Activated CD8-positive, alpha-beta memory T cell treated with anti-CD3 and anti-CD28 coated beads, Interleukin-2, amount 50 U/mL, for 48 hours (primary cell): ENCODE data around the gene CAPZA1.

Experiments
- DNase-seq: peaks from one replicate; pipeline ENCODE4 v3.0.0-alpha.2; 2020

The CAPZA1 gene

DNA sequence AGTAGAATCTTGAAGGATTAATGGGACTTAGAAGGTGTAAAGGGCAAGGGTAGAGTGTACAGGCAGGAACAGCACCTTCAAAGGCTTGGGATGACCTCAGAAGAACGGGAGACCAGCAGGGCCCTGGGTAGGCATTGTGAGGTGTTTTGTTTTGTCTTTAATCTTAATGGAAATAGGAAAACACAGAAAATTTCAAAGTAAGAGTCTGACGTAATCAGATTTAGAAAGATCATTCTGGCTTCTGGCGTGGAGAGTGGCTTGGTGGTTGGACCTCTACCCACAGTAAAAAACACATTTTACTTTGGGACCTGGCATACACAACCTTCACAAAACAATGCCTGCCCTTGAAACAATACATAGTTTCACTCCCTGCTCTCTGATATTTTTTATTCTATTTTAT, 59.0 kb downstream of the CAPZA1 start:
- DNase-seq: no peak

DNA sequence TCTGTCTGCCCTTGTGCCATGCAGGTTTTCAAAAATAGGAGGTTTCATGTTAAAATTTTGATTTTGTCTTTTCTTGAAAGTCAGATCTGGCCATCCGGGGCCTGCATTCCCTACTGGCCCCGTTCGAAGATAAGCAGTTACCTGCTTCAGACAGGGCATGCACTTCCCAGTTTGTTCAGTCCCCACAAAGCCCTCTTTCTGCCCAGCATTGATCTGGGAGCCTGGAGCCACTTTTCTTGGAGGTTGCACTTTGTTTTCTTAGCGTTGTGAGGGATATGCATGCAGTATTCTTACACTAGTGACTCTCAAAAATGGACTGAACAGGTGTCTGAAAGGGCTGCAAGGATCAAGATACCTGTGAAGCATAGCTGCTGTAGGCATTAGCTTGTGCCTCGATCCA, 66.3 kb downstream of the CAPZA1 start:
- DNase-seq: no peak

DNA sequence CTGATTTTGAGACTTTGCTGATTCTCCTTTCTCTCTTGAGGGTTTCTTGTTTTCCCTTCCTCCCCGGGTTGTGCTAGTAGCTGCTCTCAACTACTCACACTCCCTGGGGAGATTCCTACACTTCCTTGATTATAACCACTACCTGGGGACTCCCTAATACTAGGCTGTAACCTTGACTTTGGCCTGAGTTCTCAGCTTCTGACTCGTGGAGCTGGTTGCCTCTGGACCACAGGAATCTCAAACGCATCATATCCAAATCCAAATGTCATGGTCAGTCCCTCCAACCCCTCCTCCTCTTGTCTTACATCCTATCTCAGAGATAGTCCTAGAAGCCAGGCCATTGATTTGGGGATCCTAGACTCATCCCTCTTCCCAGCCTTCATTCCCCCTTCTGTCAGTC, 66.8 kb downstream of the CAPZA1 start:
- no peak for DNase-seq

DNA sequence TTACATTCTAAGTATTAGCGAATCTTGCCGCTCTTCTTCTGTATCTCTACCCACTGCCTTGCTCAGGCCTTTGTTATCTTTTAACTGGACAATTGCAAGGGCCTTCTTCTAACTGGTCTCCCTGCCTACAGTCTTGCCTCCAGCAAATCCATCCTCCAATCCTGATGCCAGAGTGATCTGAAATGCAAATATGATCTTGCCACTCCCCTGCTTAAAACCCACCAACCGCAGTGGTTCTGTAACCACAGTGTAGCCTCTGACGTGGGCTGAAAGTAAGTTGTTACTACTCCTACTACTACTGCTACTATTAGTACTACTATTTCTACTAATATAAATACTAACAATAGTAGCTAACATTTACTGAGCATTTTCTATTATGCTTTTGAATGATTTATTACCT, 67.2 kb downstream of the CAPZA1 start:
- DNase-seq: no peak

DNA sequence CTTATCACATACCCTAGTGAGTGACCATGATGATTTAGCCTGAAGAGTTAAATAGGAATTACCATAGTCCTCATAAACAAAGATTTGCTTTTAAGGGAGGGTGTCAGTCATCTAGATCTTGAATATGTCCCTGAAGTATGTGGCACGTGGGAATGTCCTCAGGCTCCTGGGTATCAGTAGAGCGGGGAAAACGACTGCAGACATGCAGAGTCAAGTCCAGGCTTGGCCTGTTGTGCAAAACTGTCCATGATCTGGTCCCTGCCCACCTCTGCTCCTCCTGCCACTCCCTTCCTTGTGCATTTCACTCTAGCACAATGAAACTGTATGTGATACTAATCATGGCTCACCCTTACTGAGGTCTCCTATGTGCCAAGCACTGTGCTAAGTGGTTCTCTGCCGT, 67.7 kb downstream of the CAPZA1 start:
- no peak for DNase-seq

DNA sequence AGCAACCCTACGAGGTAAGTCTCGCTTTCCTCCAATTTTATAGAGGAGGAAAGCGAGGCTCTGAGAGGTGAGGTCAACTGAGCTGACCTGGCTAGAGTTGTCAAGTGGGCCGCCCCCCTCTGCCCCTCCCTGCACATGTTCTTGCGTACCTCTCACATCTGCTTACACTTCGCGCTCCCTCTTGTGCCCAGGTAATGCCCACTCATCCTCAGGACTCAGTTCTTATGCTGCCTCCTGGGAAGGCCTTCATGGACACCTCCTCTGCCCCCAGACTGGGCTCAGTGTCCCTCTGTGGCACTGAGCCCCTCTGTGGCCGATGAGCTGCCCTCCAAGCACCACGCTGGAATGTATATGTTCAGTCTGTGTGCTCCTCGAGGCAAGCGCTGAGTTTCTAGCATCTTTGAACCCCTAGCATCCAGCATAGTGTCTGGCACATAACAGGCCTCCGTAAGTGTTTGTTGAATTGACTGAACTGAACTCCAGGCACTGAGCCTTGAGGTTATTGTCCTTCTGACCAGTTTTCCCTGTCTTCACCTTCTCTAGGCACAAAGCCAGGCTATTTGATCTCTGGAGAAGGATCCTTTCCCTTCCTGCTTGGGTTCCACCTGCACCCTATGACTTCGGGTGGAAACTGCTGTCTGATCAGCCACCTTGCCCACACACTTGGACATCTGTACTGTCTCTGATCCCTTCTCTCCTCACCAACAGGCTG, 68.3 kb downstream of the CAPZA1 start:
- no peak for DNase-seq

DNA sequence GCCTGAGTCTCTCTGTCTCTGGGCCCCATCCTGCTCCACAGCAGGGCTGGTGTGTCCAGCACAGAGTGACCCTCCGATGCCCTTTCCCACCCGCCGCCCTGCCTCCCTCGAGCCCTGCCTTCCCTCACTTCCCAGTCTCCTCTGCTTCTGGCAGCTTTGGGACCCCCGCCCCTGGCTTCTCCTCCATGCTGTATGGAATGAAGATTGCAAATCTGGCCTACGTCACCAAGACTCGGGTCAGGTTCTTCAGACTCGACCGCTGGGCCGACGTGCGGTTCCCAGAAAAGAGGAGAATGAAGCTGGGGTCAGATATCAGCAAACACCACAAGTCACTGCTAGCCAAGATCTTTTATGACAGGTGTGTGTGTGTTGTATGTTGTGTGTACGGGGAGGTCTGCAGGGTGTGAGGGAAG, 69.2 kb downstream of the CAPZA1 start:
- no peak for DNase-seq

DNA sequence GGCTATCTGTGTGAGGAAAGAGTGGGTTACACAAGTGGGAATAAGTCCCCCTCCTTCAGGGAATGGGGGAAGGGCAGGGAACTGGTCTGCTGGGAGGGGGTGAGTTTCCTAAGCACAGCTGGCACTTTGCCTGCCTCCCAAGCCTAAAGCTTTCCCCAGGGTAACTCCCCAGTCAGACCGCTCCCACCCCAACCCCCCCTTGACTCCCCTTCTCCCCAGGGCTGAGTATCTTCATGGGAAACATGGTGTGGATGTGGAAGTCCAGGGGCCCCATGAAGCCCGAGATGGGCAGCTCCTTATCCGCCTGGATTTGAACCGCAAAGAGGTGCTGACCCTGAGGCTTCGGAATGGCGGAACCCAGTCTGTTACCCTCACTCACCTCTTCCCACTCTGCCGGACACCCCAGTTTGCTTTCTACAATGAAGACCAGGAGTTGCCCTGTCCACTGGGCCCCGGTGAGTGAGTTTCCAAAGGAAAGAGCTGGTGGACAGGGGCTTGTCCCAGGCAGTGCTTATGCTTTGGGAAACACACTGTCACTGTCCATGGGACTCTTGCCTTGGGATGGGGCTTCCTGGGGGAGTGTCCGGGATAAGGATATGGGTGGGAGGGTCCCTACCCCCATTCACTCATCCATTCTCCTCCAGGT, 69.7 kb downstream of the CAPZA1 start:
- no peak for DNase-seq

DNA sequence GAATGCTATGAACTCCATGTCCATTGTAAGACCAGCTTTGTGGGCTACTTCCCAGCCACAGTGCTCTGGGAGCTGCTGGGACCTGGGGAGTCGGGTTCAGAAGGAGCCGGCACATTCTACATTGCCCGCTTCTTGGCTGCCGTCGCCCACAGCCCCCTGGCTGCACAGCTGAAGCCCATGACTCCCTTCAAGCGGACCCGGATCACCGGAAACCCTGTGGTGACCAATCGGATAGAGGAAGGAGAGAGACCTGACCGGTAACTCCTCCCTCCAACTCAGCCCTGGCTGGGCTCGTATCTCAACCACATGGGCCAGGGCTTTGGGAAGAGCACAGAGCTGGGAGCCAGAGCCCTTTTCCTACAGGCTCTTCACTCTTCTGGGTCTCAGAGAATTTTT, 70.2 kb downstream of the CAPZA1 start:
- DNase-seq: no peak

DNA sequence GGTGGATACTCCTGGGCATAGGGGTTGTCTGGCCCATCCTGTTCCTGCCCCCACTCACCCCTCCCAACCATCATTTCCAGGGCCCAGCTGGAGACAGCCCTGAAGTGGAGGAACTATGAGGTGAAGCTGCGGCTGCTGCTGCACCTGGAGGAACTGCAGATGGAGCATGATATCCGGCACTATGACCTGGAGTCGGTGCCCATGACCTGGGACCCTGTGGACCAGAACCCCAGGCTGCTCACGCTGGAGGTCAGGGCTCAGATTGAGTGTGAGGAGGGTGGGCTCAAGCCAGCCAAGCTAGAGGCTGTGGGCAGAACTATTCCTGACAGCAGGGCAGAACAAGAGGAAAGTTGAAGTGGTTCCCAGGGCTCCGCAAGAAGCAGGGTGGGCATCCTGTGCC, 73.0 kb downstream of the CAPZA1 start:
- DNase-seq: no peak

DNA sequence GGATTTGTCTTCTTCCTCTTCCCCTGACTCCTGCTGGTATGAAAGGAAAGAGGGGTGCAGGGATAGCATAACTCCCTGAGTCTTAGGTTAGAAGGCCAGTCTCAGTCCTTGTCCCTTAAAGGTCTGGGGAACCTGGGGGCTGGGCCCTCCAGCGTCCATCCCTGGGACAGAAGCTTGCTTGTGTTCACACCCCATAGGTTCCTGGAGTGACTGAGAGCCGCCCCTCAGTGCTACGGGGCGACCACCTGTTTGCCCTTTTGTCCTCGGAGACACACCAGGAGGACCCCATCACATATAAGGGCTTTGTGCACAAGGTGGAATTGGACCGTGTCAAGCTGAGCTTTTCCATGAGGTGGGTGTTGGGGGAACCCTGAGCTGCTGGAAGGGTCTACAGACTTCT, 74.2 kb downstream of the CAPZA1 start:
- DNase-seq: no peak

DNA sequence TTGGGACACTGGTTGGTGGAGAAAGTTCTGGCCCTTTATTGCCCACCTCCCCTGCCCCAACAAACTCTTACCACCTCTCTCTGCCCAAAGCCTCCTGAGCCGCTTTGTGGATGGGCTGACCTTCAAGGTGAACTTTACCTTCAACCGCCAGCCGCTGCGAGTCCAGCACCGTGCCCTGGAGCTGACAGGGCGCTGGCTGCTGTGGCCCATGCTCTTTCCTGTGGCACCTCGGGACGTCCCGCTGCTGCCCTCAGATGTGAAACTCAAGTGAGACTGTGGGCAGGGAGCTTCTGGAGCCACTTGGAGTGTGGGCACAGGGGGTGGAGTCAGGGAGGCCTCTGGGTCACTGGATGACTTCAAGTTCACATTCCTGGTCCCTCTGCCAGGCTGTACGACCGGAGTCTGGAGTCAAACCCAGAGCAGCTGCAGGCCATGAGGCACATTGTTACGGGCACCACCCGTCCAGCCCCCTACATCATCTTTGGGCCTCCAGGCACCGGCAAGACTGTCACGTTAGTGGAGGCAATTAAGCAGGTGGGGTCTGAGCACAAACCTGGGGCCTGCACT, 74.8 kb downstream of the CAPZA1 start:
- peak; percentile 42 for DNase-seq

DNA sequence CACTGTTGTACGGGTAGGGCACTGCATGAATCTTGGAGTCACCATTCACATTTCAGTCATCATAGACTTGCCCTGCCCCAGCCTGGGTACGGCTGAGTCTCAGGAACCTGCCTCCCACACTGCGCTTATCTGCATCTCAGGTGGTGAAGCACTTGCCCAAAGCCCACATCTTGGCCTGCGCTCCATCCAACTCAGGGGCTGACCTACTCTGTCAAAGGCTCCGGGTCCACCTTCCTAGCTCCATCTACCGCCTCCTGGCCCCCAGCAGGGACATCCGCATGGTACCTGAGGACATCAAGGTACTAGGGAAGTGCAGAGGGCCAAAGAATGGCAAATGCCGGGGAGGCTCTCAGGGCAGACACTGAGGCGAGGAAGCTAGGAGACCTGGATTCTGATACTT, 75.6 kb downstream of the CAPZA1 start:
- DNase-seq: no peak

DNA sequence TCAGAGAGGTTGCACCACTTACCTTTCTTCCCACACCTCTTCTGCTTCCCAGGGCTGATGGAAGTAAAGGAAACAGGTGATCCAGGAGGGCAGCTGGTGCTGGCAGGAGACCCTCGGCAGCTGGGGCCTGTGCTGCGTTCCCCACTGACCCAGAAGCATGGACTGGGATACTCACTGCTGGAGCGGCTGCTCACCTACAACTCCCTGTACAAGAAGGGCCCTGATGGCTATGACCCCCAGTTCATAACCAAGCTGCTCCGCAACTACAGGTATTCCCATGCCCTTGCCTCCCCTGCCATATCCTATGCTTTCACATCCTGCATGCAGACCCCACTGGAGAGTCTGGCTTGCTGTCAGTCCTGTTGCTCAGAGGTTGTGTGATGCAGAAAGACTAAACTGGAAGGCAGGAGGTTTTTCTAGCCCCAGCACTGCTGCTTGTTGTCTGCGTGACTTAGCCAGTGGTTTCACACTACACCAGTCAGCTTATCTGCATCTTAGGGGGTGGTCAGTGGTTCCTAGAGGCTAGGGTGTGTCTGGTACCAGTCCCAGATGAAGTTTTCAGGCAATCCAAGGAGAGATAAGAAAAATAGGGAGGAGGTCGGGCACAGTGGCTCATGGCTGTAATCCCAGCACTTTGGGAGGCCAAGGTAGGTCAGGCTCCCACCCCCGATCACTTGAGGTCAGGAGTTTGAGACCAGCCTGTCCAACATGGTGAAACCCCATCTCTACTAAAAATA, 77.1 kb downstream of the CAPZA1 start:
- DNase-seq: no peak

DNA sequence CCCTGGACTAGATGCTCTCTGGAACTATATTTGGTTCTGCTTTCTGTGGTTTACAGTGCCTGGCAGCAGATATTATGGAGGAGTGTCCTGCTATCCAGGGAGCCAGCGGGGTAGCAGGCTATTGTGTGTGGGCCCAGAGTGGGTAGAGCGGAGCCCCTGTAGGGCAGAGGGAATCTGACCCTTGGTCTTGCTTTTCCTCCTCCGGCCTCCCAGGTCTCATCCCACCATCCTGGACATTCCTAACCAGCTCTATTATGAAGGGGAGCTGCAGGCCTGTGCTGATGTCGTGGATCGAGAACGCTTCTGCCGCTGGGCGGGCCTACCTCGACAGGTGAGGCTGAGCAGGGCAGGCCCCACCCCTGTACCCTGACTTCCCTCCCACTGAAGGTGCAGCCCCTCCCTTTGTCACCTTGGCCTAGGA, 78.2 kb downstream of the CAPZA1 start:
- DNase-seq: no peak

DNA sequence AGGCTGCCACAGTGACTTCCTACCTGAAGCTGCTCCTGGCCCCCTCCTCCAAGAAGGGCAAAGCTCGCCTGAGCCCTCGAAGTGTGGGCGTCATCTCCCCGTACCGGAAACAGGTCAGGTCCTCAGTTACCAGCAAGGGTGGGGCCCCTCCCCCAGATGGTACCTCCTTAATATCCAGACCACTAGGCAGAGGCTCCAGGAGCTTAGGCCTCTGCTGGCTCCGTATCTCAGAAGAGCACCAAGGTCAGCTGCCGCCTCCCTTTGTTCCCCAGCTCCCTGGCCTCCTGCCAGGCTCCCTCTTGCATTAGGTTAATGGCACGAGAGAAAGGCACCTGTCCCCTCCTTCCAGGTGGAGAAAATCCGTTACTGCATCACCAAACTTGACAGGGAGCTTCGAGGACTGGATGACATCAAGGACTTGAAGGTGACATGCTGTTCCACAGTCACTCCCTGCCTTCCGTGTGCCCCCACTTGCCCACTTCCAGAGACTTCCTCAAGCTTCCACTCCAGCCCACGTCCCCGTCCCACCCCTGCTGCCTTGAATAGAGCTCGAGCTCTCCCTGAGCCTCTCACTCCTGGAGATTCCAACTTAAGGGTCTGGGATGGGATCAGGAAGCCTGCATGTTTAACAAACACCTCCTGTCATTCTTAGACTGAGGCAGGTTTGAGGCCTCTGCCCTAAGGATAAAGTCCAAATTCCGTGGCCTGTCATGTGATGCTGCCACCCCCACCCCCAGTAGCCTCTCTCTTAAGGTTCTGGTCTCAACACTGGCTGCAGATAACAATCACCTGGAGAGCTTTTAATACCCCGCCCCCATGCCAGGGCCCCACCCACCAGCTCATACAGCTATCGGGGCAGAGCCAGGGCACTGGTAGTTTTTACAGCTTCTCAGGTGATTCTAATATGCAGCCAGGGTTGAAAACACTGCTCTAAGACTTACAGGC, 79.0 kb downstream of the CAPZA1 start:
- DNase-seq: no peak

DNA sequence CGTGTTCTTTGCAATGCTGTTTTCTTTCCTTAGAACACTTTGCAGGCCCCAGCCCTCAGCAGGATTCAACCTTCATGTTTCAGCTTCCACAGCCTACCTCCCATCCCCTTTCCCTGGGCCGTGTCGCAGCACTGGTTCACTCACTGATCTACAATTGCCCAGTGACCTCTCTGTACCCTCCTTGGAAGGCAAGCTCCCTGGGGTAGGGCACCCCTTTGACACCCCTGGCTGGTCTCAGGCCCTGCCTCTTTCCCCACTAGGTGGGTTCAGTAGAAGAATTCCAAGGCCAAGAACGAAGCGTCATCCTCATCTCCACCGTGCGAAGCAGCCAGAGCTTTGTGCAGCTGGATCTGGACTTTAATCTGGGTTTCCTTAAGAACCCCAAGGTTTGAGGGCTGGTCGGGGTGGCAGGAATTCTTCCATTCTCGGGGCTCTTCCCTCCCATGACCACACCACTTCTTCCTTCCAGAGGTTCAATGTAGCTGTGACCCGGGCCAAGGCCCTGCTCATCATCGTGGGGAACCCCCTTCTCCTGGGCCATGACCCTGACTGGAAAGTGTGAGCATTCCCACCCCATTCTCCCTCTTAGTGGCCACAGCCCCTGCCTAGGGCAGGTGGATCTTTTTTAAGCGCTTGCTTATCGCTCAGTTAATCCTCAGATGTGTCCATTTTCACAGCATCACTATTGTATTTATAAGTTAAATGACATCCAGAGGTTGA, 80.0 kb downstream of the CAPZA1 start:
- no peak for DNase-seq

DNA sequence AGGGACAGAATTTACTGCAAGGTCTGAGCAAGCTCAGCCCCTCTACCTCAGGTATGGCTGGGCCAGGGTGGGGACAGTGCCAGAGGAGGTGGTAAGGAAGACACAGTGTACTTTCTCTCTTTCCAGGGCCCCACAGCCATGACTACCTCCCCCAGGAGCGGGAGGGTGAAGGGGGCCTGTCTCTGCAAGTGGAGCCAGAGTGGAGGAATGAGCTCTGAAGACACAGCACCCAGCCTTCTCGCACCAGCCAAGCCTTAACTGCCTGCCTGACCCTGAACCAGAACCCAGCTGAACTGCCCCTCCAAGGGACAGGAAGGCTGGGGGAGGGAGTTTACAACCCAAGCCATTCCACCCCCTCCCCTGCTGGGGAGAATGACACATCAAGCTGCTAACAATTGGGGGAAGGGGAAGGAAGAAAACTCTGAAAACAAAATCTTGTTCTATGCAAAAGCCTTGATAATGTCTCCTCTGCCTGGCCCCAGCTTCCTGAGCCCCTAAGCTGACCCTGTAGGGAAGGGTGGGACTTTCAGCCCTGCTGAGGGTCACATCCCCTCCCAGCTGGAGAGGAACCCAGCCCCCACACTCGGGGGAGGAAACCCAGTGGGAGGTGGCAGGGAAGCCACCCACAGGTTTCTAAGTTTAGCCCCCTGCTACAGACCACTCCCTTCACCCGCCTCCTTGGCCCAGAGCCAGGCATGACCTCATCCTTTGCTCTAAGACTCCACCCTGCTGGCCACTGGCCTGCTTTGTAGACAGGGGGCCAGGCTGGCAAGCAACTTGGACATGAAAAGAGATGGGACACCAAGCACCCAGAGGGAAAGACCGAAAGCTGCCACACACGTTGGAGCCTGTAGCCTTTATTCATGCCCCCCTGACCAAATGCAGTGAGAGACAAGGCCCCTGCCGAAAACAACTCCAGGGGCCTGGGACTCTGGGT, 80.9 kb downstream of the CAPZA1 start:
- DNase-seq: peak; percentile 87

DNA sequence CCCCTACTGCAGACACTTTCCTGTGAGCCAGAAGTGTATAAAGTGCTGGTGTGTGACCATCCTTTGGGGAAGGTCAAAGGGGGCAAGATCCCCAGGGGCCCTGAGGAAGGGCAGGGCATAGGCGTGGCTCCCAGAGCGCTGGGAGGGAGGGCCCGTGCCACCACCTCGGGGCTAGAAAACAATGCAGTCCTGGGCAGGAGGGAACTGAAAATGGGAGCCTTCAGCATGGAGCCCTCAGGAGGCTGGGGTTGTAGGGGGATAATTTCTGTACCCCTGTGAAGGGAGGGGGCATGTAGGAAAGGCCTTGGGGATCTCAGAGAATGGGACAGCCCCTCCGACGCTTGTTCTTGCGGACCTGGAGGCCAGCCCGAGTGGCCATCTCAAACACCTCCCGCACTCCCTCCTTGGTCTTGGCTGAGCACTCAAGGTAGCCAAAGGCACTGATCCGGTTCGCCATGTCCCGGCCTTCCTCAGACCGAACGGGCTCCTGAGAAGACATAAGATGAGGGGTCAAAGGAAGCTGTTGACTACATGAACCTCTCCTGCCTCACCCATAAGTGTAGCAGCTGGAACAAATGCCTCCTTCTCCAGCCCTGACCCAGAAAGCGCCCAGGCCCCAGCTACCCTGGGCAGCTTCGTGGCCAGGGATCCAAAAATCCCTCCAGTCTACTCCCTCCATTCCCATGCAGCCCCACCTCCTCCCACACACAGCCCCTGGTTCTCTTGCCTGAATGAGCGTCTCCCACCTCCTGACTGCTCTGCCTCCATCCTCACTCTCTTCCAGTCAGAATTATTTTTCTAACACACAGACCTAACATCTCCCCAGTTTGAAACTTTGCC, 81.8 kb downstream of the CAPZA1 start:
- DNase-seq: no peak

DNA sequence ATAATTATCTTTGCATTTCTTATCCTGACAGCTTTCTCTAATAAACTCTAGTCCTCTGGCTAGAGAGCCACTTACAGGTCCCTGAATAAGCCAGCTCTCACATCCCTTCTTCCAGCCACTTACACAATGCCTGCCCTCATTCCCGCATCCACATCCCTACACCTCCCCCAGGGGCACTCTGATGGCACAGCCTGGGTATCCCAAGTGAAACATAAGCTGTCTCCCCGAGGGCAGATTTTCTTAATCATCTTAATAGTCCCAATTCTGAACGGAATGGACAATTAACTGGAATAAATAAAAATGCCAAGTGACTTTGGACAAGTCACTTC, 82.4 kb downstream of the CAPZA1 start:
- DNase-seq: no peak
